Measurements from ENCODE around the gene SERINC1. TPM values are rescaled to one million over a fixed set of nuclear protein-coding genes. Genes with fewer than 3 reads are reported as not detected.
"Not testable (repeated sequence)": the region's sequence is repeated elsewhere in the genome, so short reads cannot be mapped to it uniquely, and the experiment has no call there.

The SERINC1 gene
- total RNA-seq, 1 donor from 2014 or later = 91.1 TPM

DNA sequence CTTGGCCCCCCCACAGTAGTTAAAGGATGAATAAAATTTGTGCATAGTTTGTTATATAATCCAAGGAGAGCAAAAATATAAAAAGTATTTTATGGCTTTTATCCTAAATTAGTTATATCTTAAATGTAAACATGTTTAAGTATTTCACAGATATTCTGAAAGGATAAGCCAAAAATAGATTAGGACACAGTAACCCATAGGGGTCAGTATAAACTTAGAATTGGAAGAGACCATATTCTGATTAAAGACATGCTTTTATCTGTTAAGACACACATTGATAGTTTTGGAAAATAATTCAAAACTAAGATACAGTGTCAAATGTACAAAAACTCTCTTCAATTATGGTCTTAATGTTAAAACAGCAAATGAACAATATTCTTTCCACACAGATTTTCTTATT lies 4.5 kb upstream of the SERINC1 start:
- Mint-ChIP-seq H3K27me3 (no peaks in the 10 kb centered on the region), H3K4me3 (ENCODE audit: low read depth) (no peak overlapping the region), H3K9me3 (ENCODE audit: low read depth) (no peaks in the 10 kb centered on the region)

DNA sequence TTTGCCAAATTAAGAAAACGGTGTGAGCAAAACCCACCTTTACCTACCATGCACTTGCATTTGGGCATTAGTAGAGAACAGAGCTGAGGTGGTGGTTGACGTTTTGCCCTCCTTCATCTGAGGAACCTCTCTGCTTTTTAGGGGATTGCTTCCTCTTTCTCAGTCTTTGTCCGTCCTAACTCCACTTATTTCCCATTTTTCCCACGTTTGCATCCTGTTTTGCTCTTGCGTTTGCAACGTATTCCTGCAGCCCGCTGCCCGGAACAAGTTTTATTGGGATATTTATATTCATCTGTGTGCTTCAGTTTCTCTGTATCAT lies 374 bp upstream of the SERINC1 start:
- Mint-ChIP-seq H3K4me3 (ENCODE audit: low read depth) (peak overlapping the region; percentile 98), H3K4me1 (ENCODE audit: low read depth) (peaks cover 15% of the 10 kb centered on the region), H3K27ac (peak overlapping the region; percentile 99), H3K36me3 (ENCODE audit: insufficient read depth) (peaks cover 1% of the 10 kb centered on the region), H3K27me3 (no peaks in the 10 kb centered on the region), H3K9me3 (ENCODE audit: low read depth) (no peaks in the 10 kb centered on the region)
- DNase-seq (ENCODE audit: low spot score, unreplicated experiment) = no peak
- TF ChIP-seq, protein P1, sequence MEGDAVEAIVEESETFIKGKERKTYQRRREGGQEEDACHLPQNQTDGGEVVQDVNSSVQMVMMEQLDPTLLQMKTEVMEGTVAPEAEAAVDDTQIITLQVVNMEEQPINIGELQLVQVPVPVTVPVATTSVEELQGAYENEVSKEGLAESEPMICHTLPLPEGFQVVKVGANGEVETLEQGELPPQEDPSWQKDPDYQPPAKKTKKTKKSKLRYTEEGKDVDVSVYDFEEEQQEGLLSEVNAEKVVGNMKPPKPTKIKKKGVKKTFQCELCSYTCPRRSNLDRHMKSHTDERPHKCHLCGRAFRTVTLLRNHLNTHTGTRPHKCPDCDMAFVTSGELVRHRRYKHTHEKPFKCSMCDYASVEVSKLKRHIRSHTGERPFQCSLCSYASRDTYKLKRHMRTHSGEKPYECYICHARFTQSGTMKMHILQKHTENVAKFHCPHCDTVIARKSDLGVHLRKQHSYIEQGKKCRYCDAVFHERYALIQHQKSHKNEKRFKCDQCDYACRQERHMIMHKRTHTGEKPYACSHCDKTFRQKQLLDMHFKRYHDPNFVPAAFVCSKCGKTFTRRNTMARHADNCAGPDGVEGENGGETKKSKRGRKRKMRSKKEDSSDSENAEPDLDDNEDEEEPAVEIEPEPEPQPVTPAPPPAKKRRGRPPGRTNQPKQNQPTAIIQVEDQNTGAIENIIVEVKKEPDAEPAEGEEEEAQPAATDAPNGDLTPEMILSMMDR (IDR thresholded peaks at IDR 0.05; ENCODE audit: unreplicated experiment) = no peak

More for the DNA sequence above, 4.5 kb upstream of the SERINC1 start:
- no peak for DNase-seq (ENCODE audit: low spot score, unreplicated experiment)
- TF ChIP-seq, protein P1 (IDR thresholded peaks at IDR 0.05; ENCODE audit: unreplicated experiment) = peak; percentile 63
- H3K4me1 Mint-ChIP-seq (ENCODE audit: low read depth) = peaks cover 1% of the 10 kb centered on the region
- no peak overlapping the region for H3K27ac Mint-ChIP-seq
- no peaks in the 10 kb centered on the region for H3K36me3 Mint-ChIP-seq (ENCODE audit: insufficient read depth)

DNA sequence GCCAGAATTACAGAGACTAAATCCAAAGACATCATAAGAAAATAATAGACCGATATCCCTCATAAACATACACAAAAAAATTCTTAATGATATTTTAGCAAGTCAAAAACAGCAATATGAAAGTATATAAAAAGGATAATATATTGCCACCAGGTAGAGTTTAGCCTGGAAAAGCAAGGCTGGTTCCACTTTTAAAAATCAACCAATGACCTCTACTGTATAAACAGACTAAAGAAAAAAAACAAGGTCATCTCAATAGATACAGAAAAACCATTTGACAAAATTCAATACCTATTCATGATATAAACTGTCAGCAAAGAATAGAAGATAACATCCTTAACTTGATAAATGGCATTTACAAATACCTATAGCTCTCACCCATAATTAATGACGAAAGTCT lies 9.7 kb downstream of the SERINC1 start:
- no peak for DNase-seq (ENCODE audit: low spot score, unreplicated experiment)
- H3K27ac Mint-ChIP-seq = peak overlapping the region; percentile 12
- H3K9me3 Mint-ChIP-seq (ENCODE audit: low read depth) = peaks cover 20% of the 10 kb centered on the region
- H3K36me3 Mint-ChIP-seq (ENCODE audit: insufficient read depth) = peaks cover 32% of the 10 kb centered on the region
- H3K27me3 Mint-ChIP-seq = no peaks in the 10 kb centered on the region
- H3K4me1 Mint-ChIP-seq (ENCODE audit: low read depth) = peaks cover 40% of the 10 kb centered on the region
- H3K4me3 Mint-ChIP-seq (ENCODE audit: low read depth) = no peak overlapping the region
- TF ChIP-seq, protein P1 (IDR thresholded peaks at IDR 0.05; ENCODE audit: unreplicated experiment) = no peak

DNA sequence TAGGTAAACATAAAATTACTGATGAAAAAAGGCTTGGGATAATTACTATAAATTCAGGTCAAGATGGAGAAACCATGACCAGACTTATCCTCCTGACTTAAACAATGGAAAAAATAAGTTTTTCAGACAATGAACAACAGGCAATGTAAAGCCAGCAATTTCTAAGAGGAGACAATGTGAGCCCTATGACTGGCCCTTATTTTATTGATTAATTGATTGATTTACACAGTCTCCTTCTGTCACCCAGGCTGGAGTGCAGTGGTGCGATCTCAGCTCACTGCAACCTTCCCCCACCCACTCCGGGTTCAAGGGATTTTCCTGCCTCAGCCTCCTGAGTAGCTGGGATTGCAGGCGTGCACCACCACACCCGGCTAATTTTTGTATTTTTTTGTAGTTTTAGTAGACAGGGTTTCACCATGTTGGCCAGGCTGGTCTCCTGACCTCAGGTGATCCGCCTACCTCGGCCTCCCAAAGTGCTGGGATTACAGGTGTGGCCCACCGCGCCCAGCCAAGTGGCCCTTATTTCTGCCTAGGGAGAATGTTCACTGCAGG lies 11.7 kb downstream of the SERINC1 start:
- peaks cover 38% of the 10 kb centered on the region for H3K4me1 Mint-ChIP-seq (ENCODE audit: low read depth)
- peak overlapping the region; percentile 60 for H3K27ac Mint-ChIP-seq
- not testable (repeated sequence) for H3K27me3 Mint-ChIP-seq; H3K4me3 Mint-ChIP-seq (ENCODE audit: low read depth); DNase-seq (ENCODE audit: low spot score, unreplicated experiment)
- H3K9me3 Mint-ChIP-seq (ENCODE audit: low read depth) = peaks cover 20% of the 10 kb centered on the region
- peaks cover 30% of the 10 kb centered on the region for H3K36me3 Mint-ChIP-seq (ENCODE audit: insufficient read depth)

DNA sequence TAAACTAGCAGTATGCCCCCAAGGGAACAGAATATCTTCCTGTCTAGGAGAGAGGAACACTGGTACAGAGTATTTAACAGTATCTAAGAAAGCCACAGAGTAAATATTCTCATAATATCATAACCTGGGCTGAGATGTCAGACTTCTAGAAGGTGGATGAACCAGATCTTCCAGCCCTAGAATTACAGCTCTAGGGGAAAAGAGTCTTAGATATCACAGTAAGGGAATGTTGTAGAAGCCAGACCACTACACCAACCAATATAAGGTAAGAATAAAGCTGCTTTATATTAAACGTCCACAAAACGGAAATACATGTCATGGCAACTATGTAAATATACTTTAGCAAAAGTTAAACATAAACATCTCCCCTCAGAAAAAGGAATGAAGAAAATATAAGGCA lies 12.4 kb downstream of the SERINC1 start:
- TF ChIP-seq, protein P1 (IDR thresholded peaks at IDR 0.05; ENCODE audit: unreplicated experiment) = no peak
- Mint-ChIP-seq H3K9me3 (ENCODE audit: low read depth) (peaks cover 20% of the 10 kb centered on the region), H3K4me1 (ENCODE audit: low read depth) (peaks cover 36% of the 10 kb centered on the region), H3K27me3 (no peaks in the 10 kb centered on the region), H3K27ac (peak overlapping the region; percentile 36), H3K36me3 (ENCODE audit: insufficient read depth) (peaks cover 31% of the 10 kb centered on the region), H3K4me3 (ENCODE audit: low read depth) (no peak overlapping the region)
- no peak for DNase-seq (ENCODE audit: low spot score, unreplicated experiment)

DNA sequence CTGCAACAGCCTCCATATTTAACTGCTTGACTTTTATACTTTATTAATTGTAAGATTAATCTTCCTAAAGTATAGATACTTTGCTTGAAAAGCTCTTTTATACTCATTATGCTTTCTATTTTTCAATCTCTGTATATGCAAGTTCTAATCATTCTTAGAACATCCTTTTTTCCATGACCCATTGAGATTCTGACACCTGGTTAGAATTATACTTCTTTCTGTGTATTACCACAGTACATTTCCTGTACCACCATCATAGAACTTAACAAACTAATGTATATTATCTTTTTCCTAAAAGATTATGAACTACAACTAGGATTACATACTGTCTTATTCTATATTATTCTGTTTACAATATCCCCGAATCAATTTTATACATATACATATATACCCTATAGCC lies 13.5 kb downstream of the SERINC1 start:
- Mint-ChIP-seq H3K27me3 (no peaks in the 10 kb centered on the region), H3K36me3 (ENCODE audit: insufficient read depth) (peaks cover 30% of the 10 kb centered on the region), H3K27ac (no peak overlapping the region), H3K4me3 (ENCODE audit: low read depth) (no peak overlapping the region), H3K9me3 (ENCODE audit: low read depth) (peaks cover 12% of the 10 kb centered on the region), H3K4me1 (ENCODE audit: low read depth) (peaks cover 34% of the 10 kb centered on the region)
- no peak for DNase-seq (ENCODE audit: low spot score, unreplicated experiment)
- TF ChIP-seq, protein P1 (IDR thresholded peaks at IDR 0.05; ENCODE audit: unreplicated experiment) = no peak

DNA sequence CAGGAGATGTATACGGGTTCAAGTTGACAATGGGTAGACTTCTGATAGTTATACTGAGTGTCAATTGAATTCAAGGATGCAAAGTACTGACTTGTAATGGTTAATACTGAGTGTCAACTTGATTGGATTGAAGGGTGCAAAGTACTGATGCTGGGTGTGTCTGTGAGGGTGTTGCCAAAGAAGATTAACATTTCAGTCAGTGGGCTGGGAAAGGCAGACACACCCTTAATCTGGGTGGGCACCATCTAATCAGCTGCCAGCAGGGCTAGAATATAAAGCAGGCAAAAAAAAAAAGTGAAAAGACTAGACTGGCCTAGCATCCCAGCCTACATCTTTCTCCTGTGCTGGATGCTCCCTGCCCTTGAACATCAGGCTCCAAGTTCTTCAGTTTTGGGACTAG lies 16.5 kb downstream of the SERINC1 start:
- H3K4me3 Mint-ChIP-seq (ENCODE audit: low read depth); H3K27ac Mint-ChIP-seq; H3K27me3 Mint-ChIP-seq; DNase-seq (ENCODE audit: low spot score, unreplicated experiment); H3K9me3 Mint-ChIP-seq (ENCODE audit: low read depth): not testable (repeated sequence)
- H3K4me1 Mint-ChIP-seq (ENCODE audit: low read depth) = peaks cover 13% of the 10 kb centered on the region
- H3K36me3 Mint-ChIP-seq (ENCODE audit: insufficient read depth) = peaks cover 28% of the 10 kb centered on the region

Data from progenitor cell of endocrine pancreas (in vitro differentiated cells).